ENCODE measurements around the gene ALPK1.
"Not testable (repeated sequence)": the region's sequence is repeated elsewhere in the genome, so short reads cannot be mapped to it uniquely, and the experiment has no call there.

Gene ALPK1

DNA sequence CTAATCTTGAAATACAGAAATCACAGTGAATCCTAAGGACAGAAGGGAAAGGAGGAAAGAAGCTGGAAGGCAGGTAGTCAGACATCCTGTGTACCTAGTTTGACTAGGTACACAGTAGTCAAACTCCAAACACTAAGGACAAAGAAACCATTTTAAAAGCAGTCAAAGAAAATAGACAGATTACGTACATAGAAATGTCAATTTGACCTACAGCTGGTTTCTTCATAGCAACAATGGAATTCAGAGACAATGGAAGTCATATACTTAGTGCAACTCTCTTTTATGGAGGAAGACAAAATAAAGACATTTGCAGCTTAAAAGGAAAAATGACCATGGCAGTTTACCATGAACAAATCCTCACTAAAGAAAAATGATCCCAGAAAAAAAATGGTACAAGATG, 139.8 kb downstream of the ALPK1 start:
- no peak for DNase-seq (ENCODE audit: low read depth)
- H3K4me3 ChIP-seq (ENCODE audit: low read length): no peak overlapping the region
- TF ChIP-seq, protein P1, sequence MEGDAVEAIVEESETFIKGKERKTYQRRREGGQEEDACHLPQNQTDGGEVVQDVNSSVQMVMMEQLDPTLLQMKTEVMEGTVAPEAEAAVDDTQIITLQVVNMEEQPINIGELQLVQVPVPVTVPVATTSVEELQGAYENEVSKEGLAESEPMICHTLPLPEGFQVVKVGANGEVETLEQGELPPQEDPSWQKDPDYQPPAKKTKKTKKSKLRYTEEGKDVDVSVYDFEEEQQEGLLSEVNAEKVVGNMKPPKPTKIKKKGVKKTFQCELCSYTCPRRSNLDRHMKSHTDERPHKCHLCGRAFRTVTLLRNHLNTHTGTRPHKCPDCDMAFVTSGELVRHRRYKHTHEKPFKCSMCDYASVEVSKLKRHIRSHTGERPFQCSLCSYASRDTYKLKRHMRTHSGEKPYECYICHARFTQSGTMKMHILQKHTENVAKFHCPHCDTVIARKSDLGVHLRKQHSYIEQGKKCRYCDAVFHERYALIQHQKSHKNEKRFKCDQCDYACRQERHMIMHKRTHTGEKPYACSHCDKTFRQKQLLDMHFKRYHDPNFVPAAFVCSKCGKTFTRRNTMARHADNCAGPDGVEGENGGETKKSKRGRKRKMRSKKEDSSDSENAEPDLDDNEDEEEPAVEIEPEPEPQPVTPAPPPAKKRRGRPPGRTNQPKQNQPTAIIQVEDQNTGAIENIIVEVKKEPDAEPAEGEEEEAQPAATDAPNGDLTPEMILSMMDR (IDR thresholded peaks at IDR 0.05; ENCODE audit: insufficient read depth, low read depth, low read length, missing control alignments): no peak

DNA sequence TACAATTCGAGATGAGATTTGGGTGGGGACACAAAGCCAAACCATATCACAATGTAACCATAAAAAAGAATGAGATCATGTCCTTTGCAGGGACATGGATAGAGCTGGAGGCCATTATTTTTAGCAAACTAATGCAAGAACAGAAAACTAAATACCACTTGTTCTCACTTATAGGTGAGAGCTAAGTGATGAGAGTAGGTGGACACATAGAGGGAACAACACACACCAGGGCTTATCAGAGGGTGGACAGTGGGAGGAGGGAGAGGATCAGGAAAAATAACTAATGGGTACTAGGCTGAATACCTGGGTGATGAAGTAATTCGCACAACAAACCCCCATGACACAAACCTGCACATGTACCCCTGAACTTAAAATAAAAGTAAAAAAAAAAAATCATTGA, 145.1 kb downstream of the ALPK1 start:
- not testable (repeated sequence) for H3K4me3 ChIP-seq (ENCODE audit: low read length); DNase-seq (ENCODE audit: low read depth)

DNA sequence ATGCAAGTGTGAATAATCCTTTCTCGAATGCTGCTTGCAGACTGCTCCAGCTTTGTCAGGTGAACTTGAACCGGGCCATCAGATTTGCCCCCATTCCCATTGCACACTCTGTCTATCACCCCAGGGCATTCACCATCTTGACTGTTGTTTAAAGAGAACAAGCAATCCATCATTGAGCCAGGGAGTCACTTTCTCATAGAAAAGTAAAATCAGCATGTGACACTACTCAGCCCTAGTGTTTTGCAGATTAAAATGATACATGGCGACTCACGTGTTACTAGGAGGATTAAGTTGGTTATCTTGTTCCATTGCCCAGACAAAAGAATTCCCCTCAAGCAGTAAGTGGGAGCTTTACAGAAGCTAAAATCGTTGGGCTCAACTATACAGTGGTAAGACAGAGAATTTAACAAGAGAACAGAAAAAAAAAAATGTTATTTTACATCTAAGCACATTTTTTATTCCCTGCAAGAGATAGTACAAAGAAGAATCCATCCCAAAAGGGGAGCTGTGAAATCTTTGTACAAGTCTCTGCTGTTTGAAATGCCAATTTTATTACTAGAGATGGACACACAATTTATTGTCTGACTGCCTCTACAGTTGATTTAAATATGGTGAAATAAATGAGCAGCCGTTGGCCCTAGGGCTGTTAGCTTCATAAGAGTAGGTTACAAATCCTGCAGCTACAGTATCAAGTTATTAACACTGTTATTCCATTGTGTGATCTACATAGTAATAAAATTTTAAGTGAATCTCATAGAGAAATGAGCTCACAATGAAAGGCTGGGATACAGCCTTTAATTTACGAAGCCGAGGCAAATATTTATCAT, 151.3 kb downstream of the ALPK1 start:
- TF ChIP-seq, protein P1 (IDR thresholded peaks at IDR 0.05; ENCODE audit: insufficient read depth, low read depth, low read length, missing control alignments): no peak
- H3K4me3 ChIP-seq (ENCODE audit: low read length): no peak overlapping the region
- DNase-seq (ENCODE audit: low read depth): peak; percentile 22

DNA sequence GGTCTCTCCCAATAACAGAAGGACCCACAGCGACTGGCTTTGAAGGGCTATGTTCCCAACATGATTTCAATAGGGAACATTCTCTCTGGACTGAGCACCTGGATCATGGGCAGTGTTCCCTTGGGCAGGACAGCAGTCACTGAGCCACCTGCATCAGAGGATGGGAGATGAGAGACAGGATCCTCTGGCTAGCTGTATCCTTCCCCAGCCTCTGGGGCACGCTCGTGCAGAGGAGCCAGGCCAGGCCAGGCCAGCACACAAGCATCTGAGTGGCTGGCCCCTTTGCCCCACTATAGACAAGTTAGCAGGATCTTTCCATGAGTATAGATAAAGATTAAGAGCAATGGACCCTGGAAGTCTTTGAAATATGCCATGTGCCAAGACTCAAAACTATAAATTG, 152.5 kb downstream of the ALPK1 start:
- no peak overlapping the region for H3K4me3 ChIP-seq (ENCODE audit: low read length)
- TF ChIP-seq, protein P1 (IDR thresholded peaks at IDR 0.05; ENCODE audit: insufficient read depth, low read depth, low read length, missing control alignments): no peak
- no peak for DNase-seq (ENCODE audit: low read depth)

DNA sequence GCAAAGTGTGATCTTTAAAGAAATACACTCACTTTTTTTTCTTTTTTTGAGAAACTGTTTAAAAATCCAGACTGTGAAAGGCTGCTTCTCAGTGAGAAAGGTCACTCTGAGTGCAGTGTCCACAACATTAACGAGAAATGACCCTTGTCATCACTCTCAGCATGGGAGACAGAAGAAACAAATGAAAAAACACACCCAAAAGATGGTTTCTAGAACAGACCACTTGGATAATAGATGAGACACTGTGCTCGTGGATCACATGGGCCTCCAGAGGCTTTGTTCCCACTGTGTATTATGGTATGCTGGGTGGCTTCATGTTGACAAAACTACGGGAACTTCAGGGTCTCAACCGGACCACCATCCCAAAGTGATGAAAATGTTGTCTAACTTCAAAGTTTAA, 153.9 kb downstream of the ALPK1 start:
- DNase-seq (ENCODE audit: low read depth): no peak
- TF ChIP-seq, protein P1 (IDR thresholded peaks at IDR 0.05; ENCODE audit: insufficient read depth, low read depth, low read length, missing control alignments): no peak
- no peak overlapping the region for H3K4me3 ChIP-seq (ENCODE audit: low read length)

DNA sequence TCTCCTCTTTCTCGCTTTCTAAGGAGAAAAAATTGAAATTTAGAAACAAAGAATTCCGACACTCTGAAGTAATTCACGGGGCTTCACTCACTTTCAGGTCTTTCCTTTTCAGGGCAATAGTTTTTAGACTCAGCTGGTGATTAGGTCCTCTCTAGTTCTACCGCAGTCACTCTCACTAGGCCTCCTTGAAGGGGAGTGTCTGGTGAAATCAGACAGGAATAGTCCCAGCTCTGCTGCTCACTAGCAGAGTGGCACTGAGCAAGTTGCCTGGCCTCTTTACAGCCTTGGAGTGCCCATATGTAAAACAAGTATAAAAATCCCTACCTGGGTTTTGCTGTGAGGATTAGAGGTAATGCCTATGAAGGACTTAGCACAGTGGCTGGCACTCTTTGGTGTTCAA, 154.7 kb downstream of the ALPK1 start:
- no peak overlapping the region for H3K4me3 ChIP-seq (ENCODE audit: low read length)
- TF ChIP-seq, protein P1 (IDR thresholded peaks at IDR 0.05; ENCODE audit: insufficient read depth, low read depth, low read length, missing control alignments): no peak
- DNase-seq (ENCODE audit: low read depth): no peak

DNA sequence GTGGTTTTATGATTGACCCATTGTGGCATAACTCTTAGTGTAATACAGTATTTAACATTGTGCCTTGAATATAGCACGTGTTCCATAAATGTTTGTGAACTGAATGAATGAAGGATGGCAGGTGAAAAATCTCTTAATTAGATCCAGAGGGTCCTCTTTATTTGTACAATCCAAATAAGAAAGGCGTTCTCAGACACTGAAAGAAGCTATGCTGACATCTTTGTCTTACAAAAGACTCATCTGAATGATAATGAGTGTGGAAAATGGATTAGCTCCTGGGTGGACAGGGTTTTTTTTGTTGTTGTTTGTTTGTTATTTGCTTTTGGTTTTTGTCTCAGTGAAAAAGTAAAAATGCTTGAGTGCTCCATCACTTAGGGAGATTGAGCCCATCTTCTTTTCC, 156.2 kb downstream of the ALPK1 start:
- DNase-seq (ENCODE audit: low read depth): no peak
- TF ChIP-seq, protein P1 (IDR thresholded peaks at IDR 0.05; ENCODE audit: insufficient read depth, low read depth, low read length, missing control alignments): no peak
- H3K4me3 ChIP-seq (ENCODE audit: low read length): no peak overlapping the region
